Measurements from ENCODE around the gene MAN2A1. TPM values are rescaled to one million over a fixed set of nuclear protein-coding genes. Genes with fewer than 3 reads are reported as not detected.

The MAN2A1 gene
- total and polyA plus RNA-seq, 12 donors, result 11.7 to 123 (median 83.2) TPM

DNA sequence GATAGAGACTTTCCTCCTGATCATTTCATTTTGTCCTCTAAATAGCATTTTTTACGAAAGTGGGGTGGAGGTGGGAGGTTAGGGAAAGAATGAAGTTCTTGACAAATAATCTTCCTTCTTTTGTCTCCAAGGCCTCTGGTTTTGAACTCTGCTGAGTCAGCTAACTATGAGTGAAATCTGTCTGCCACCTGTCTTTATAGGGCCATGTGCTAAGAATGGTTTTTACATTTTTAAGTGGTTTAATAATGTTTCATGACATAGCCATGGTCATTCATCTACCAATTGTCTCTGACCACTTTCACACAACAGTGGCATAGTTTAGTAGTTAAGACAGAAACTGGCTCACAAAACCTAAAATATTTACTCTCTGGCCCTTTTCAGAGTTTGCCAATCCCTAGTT is 7.6 kb downstream of the MAN2A1 start:
- H3K27ac ChIP-seq, result no peak overlapping the region
- H3K4me1 ChIP-seq (replicated peaks in 1 of 2), result peaks cover 56 to 73% of the 10 kb centered on the region in 2 donors
- 30 to 43% (median 35%) methylated on average over 1 of the region's 1 CpG for WGBS, 4 donors

DNA sequence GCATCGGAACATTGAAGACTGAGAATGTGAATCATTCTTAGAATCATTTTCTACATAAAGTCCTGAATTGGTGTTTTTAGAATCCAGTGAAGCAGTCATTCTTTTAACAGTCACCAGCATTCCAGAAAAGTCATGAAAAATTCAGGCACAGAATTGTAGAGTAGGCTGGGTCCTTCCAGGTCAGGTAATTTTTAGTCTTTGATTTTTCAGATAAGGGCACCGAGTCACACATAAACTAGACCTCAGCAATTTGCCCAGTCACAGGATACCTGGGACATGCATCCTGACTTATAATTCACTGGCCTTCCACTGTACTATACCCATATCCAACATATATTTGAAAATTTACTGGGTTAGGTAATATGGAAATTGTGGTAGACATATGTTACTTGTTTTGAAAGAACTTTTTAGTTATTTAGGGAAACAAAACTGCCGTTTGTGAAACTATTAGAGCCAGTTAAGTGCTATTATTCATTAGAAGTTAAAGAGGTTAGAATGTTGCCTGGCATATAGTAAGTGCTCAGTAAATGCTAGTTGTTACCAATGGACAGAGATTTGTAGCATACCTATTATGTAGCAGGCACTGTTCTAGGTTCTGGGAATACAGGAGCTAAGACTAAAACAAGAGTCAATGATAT is 10.9 kb downstream of the MAN2A1 start:
- H3K4me1 ChIP-seq (replicated peaks in 1 of 2), result peaks cover 43 to 67% of the 10 kb centered on the region in 2 donors

More for the DNA sequence above, 7.6 kb downstream of the MAN2A1 start:
- Histone ChIP-seq H3K4me3 (no peak overlapping the region), H3K36me3 (replicated peaks in 1 of 2) (no peaks in the 10 kb centered on the region), H3K9me3 (replicated peaks in 1 of 3) (no peaks in the 10 kb centered on the region), H3K27me3 (no peaks in the 10 kb centered on the region)
- intact Hi-C loops (cut with DNase I), result loop anchor here in 1 of 2 donors (10.0 kb wide), 1 partner anchor 167 kb away; no protein-coding TSS in a partner anchor
- TF ChIP-seq POLR2A (IDR thresholded peaks at IDR 0.05), result no peak
- TF ChIP-seq, protein P1, sequence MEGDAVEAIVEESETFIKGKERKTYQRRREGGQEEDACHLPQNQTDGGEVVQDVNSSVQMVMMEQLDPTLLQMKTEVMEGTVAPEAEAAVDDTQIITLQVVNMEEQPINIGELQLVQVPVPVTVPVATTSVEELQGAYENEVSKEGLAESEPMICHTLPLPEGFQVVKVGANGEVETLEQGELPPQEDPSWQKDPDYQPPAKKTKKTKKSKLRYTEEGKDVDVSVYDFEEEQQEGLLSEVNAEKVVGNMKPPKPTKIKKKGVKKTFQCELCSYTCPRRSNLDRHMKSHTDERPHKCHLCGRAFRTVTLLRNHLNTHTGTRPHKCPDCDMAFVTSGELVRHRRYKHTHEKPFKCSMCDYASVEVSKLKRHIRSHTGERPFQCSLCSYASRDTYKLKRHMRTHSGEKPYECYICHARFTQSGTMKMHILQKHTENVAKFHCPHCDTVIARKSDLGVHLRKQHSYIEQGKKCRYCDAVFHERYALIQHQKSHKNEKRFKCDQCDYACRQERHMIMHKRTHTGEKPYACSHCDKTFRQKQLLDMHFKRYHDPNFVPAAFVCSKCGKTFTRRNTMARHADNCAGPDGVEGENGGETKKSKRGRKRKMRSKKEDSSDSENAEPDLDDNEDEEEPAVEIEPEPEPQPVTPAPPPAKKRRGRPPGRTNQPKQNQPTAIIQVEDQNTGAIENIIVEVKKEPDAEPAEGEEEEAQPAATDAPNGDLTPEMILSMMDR (IDR thresholded peaks at IDR 0.05), result no peak
- DNase-seq, result no peak

DNA sequence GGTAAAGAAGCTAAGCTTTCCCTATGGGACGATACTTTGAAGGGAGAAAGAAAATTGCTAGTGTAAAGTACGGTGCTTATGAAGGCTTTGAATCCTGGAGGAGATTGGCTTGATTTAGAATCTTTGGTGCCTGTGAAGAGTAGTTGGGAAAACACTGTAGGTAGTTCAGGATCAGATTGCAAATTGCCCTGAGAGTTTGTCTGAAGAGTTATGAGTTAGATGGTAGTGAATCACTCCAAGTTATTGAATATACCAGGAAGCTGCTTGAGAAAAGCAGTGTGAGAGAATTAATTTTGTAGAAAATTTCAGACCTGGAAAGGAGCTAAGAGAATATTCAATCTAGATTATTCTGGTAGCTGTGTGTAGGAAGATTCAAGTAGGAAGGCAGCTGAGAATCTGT is 11.5 kb downstream of the MAN2A1 start:
- DNase-seq, result no peak
- Histone ChIP-seq H3K9me3 (replicated peaks in 1 of 3) (no peaks in the 10 kb centered on the region), H3K4me1 (replicated peaks in 1 of 2) (peaks cover 37 to 60% of the 10 kb centered on the region in 2 donors), H3K27me3 (no peaks in the 10 kb centered on the region), H3K36me3 (replicated peaks in 1 of 2) (no peaks in the 10 kb centered on the region), H3K27ac (no peak overlapping the region), H3K4me3 (no peak overlapping the region)
- TF ChIP-seq, protein P1 (IDR thresholded peaks at IDR 0.05), result no peak
- TF ChIP-seq POLR2A (IDR thresholded peaks at IDR 0.05), result no peak
- 91 to 100% (median 96%) methylated on average over 2 of the region's 2 CpGs for WGBS, 4 donors
- intact Hi-C loops (cut with DNase I), result no loop called here

More for the DNA sequence above, 10.9 kb downstream of the MAN2A1 start:
- Histone ChIP-seq H3K4me3 (no peak overlapping the region), H3K27ac (no peak overlapping the region), H3K36me3 (replicated peaks in 1 of 2) (no peaks in the 10 kb centered on the region), H3K27me3 (no peaks in the 10 kb centered on the region), H3K9me3 (replicated peaks in 1 of 3) (no peaks in the 10 kb centered on the region)
- TF ChIP-seq, protein P1 (IDR thresholded peaks at IDR 0.05), result no peak
- no peak for TF ChIP-seq POLR2A (IDR thresholded peaks at IDR 0.05)
- WGBS, 4 donors, result 66 to 80% (median 72%) methylated on average over 3 of the region's 3 CpGs
- DNase-seq, result no peak
- intact Hi-C loops (cut with DNase I), result no loop called here

DNA sequence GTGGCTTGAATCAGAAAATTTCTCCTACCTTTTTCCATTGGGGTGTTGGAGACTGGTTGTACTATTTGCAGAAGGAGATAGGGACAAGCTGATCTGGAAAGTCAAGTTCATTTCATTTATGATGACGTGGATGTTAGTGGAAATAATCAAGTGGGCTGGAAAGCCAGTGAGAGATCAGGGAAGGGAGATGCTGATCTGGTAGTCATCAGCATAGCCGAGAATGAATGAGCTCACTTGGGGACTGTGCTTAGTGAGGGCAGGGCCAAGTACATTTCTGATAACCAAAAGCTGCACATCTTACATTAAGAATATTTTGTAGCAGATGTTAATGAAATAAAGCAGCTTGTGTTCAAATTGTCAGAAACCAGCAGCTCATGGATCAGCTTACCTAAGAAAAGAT is 12.1 kb downstream of the MAN2A1 start:
- TF ChIP-seq, protein P1 (IDR thresholded peaks at IDR 0.05), result no peak
- TF ChIP-seq POLR2A (IDR thresholded peaks at IDR 0.05), result no peak
- intact Hi-C loops (cut with DNase I), result no loop called here
- no peak for DNase-seq
- Histone ChIP-seq H3K27me3 (no peaks in the 10 kb centered on the region), H3K4me3 (no peak overlapping the region), H3K27ac (no peak overlapping the region), H3K36me3 (replicated peaks in 1 of 2) (no peaks in the 10 kb centered on the region), H3K4me1 (replicated peaks in 1 of 2) (peaks cover 31 to 55% of the 10 kb centered on the region in 2 donors), H3K9me3 (replicated peaks in 1 of 3) (no peaks in the 10 kb centered on the region)
- WGBS, 4 donors, result 81 to 92% (median 86%) methylated on average over 2 of the region's 2 CpGs

Measured in adrenal gland (tissue), 12 donors.